Neural progenitor cell (in vitro differentiated cells): ENCODE data around the gene ZBTB7A.

Source experiments
- EZH2 ChIP-seq: fragments of 200-600 bp; sonication (generic); IDR thresholded peaks from 2 replicates; pipeline ENCODE4 v1.6.1; 2017; ENCODE audit warnings: antibody characterized with exemption, mild to moderate bottlenecking, moderate library complexity
- TF ChIP-seq, protein P1 (sequence below): fragments of 200-600 bp; sonication (generic); IDR thresholded peaks from 2 replicates; pipeline ENCODE4 v1.5.1; 2017; ENCODE audit warnings: antibody characterized with exemption, mild to moderate bottlenecking

DNA sequence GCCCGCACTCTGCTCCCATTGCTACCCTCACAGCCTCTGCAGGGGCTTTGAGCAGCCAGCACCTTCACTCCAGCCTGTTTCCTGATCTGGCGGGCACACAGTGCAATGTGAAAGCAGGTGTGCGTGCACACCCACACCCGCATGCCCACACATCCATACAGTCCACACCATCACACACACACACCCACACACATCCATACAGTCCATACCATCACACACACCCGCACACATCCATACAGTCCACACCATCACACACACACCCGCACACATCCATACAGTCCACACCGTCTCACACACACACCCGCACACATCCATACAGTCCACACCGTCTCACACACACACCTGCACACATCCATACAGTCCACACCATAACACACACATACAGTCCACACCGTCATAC lies 31.1 kb downstream of the ZBTB7A start:
- TF ChIP-seq, protein P1, sequence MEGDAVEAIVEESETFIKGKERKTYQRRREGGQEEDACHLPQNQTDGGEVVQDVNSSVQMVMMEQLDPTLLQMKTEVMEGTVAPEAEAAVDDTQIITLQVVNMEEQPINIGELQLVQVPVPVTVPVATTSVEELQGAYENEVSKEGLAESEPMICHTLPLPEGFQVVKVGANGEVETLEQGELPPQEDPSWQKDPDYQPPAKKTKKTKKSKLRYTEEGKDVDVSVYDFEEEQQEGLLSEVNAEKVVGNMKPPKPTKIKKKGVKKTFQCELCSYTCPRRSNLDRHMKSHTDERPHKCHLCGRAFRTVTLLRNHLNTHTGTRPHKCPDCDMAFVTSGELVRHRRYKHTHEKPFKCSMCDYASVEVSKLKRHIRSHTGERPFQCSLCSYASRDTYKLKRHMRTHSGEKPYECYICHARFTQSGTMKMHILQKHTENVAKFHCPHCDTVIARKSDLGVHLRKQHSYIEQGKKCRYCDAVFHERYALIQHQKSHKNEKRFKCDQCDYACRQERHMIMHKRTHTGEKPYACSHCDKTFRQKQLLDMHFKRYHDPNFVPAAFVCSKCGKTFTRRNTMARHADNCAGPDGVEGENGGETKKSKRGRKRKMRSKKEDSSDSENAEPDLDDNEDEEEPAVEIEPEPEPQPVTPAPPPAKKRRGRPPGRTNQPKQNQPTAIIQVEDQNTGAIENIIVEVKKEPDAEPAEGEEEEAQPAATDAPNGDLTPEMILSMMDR, result no peak
- no peak for TF ChIP-seq EZH2
